ENCODE data around the gene PDE6D. TPM values are rescaled to one million over a fixed set of nuclear protein-coding genes. Genes with fewer than 3 reads are reported as not detected.
A peak's percentile ranks its signal among the peaks of the same experiment; 100 is the strongest.

Gene PDE6D
- total and polyA plus RNA-seq, 2 of the 13 experiments (the other 11 are each of a cell fraction or from before 2014, with no cell fraction given): 14.1 to 23.2 TPM

- no peak for DNase-seq (ENCODE audit: low spot score)
- no peaks in the 10 kb centered on the region for H3K79me2 ChIP-seq (ENCODE audit: insufficient read depth, low read length)
- H3K27me3 ChIP-seq (ENCODE audit: control insufficient read depth in 1 of 2, insufficient read depth in 2 of 2, low read length in 2 of 2): 0 out of 5 replicates have a peak, but pooled peaks cover 0 to 2% of the 10 kb centered on the region in 2 experiments
- H3K36me3 ChIP-seq (replicated peaks in 1 of 2; ENCODE audit: control insufficient read depth in 1 of 2, insufficient read depth in 2 of 2, low read length in 2 of 2): no peaks in the 10 kb centered on the region
- no peaks in the 10 kb centered on the region for H4K20me1 ChIP-seq (ENCODE audit: insufficient read depth, low read length)
- WGBS (ENCODE audit: low lambda C conversion rate): 34% methylated on average over 12 of the region's 12 CpGs
- no peak for FAIRE-seq
- intact Hi-C loops (cut with micrococcal nuclease; ENCODE audit: unreplicated experiment) (no loop called here), in situ Hi-C loops (cut with HindIII; ENCODE audit: extremely low pct_ligation_motif_present, low pct_unique_long_range_greater_than_20kb) (no loop called here)
- H3K4me2 ChIP-seq (ENCODE audit: low read depth, low read length): no peak overlapping the region
- no peak overlapping the region for H3K4me3 ChIP-seq (replicated peaks in 1 of 3; ENCODE audit: insufficient read depth in 1 of 3, low read depth in 2 of 3, low read length in 3 of 3)
- BruUV-seq (replicated peaks): no TSS peak
- H3K9me3 ChIP-seq (ENCODE audit: low read length): no peaks in the 10 kb centered on the region
- H3K27ac ChIP-seq (ENCODE audit: extremely low read length, insufficient read depth, low read length): no peak overlapping the region
- ChIA-PET POLR2A (no interaction called here), CTCF (ENCODE audit: low intra/inter-chr PET ratio, low total read pairs) (no interaction called here)
- H3K9ac ChIP-seq (ENCODE audit: insufficient read depth, low read depth, low read length): no peak overlapping the region
- H2AFZ ChIP-seq (ENCODE audit: low read length): no peak overlapping the region
- 0 out of 2 replicates have a peak, but pooled peaks cover 5% of the 10 kb centered on the region for H3K4me1 ChIP-seq (ENCODE audit: insufficient read depth, low read length)
- peak; percentile 56 for ATAC-seq
- TF ChIP-seq ZNF251 (CRISPR knock-in tag; IDR thresholded peaks at IDR 0.05) (no peak), KDM3A (CRISPR knock-in tag; IDR thresholded peaks at IDR 0.05; ENCODE audit: low read depth) (no peak), ZNF281 (CRISPR knock-in tag; IDR thresholded peaks at IDR 0.05; ENCODE audit: borderline replicate concordance) (no peak), GATA4 (IDR thresholded peaks at IDR 0.05; ENCODE audit: borderline replicate concordance, low read depth) (no peak), ZNF430 (CRISPR knock-in tag; IDR thresholded peaks at IDR 0.05) (no peak), TBX3 (IDR thresholded peaks at IDR 0.05; ENCODE audit: borderline replicate concordance) (no peak), NFKB2 (CRISPR knock-in tag; IDR thresholded peaks at IDR 0.05; ENCODE audit: borderline replicate concordance) (no peak), CHD4 (IDR thresholded peaks at IDR 0.05; ENCODE audit: borderline replicate concordance, low read length) (no peak), MED8 (CRISPR knock-in tag; IDR thresholded peaks at IDR 0.05; ENCODE audit: insufficient replicate concordance) (no peak), ZNF598 (CRISPR knock-in tag; IDR thresholded peaks at IDR 0.05; ENCODE audit: borderline replicate concordance) (no peak), ZNF614 (CRISPR knock-in tag; IDR thresholded peaks at IDR 0.05; ENCODE audit: borderline replicate concordance) (no peak), THAP9 (CRISPR knock-in tag; IDR thresholded peaks at IDR 0.05; ENCODE audit: borderline replicate concordance) (no peak), ZNF124 (CRISPR knock-in tag; IDR thresholded peaks at IDR 0.05) (no peak)
- TF ChIP-seq, protein P1, sequence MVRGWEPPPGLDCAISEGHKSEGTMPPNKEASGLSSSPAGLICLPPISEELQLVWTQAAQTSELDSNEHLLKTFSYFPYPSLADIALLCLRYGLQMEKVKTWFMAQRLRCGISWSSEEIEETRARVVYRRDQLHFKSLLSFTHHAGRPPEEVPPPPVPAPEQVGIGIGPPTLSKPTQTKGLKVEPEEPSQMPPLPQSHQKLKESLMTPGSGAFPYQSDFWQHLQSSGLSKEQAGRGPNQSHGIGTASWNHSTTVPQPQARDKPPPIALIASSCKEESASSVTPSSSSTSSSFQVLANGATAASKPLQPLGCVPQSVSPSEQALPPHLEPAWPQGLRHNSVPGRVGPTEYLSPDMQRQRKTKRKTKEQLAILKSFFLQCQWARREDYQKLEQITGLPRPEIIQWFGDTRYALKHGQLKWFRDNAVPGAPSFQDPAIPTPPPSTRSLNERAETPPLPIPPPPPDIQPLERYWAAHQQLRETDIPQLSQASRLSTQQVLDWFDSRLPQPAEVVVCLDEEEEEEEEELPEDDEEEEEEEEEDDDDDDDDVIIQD (CRISPR knock-in tag; IDR thresholded peaks at IDR 0.05; ENCODE audit: low read depth): no peak
- TF ChIP-seq, protein P2, sequence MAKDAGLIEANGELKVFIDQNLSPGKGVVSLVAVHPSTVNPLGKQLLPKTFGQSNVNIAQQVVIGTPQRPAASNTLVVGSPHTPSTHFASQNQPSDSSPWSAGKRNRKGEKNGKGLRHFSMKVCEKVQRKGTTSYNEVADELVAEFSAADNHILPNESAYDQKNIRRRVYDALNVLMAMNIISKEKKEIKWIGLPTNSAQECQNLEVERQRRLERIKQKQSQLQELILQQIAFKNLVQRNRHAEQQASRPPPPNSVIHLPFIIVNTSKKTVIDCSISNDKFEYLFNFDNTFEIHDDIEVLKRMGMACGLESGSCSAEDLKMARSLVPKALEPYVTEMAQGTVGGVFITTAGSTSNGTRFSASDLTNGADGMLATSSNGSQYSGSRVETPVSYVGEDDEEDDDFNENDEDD (CRISPR knock-in tag; IDR thresholded peaks at IDR 0.05; ENCODE audit: borderline replicate concordance): no peak
These were observed 39.8 kb upstream of the PDE6D start for GRCh38 chr2:231820786-231821303.
